GM21360 (cell line): ENCODE data around the gene MTIF2.
"Not testable (repeated sequence)": the region's sequence is repeated elsewhere in the genome, so short reads cannot be mapped to it uniquely, and the experiment has no call there.

Experiments used
- ATAC-seq: cut with Tn5 transposase; IDR thresholded peaks from one replicate; pipeline ENCODE4 v1.9.1; 2021; ENCODE audit warnings: mild to moderate bottlenecking, moderate library complexity; ENCODE audit not compliant: unreplicated experiment

Gene MTIF2

GRCh38 chr2:55242617-55243016, 26.4 kb downstream of the MTIF2 start:
- no peak for ATAC-seq

- ATAC-seq = not testable (repeated sequence)
Measured at GRCh38 chr2:55241582-55241981, 27.4 kb downstream of the MTIF2 start.

- no peak for ATAC-seq
Measured at GRCh38 chr2:55239656-55240222, 29.3 kb downstream of the MTIF2 start.

GRCh38 chr2:55236992-55237543, 32.0 kb downstream of the MTIF2 start:
- no peak for ATAC-seq

GRCh38 chr2:55235724-55236538, 33.1 kb downstream of the MTIF2 start:
- no peak for ATAC-seq

GRCh38 chr2:55233658-55233940, 35.4 kb downstream of the MTIF2 start:
- ATAC-seq = no peak

- ATAC-seq = peak; percentile 26
Measured at GRCh38 chr2:55232863-55233657, 36.0 kb downstream of the MTIF2 start.

- peak; percentile 83 for ATAC-seq
Measured at GRCh38 chr2:55232084-55232862, 36.8 kb downstream of the MTIF2 start, which contains the start of the genes CLHC1 and RPS27A. CLHC1 (minus strand) TSS chr2:55232293; CDS start chr2:55222411, 9,882 bp downstream. RPS27A (plus strand) TSS chr2:55232688; CDS start chr2:55232825, 137 bp downstream.

GRCh38 chr2:55231546-55232083, 37.4 kb downstream of the MTIF2 start:
- ATAC-seq = no peak

- no peak for ATAC-seq
Measured at GRCh38 chr2:55230551-55230950, 38.5 kb downstream of the MTIF2 start.

GRCh38 chr2:55229221-55229620, 39.8 kb downstream of the MTIF2 start:
- no peak for ATAC-seq

GRCh38 chr2:55228226-55228563, 40.8 kb downstream of the MTIF2 start:
- no peak for ATAC-seq

- not testable (repeated sequence) for ATAC-seq
Measured at GRCh38 chr2:55227437-55228225, 41.4 kb downstream of the MTIF2 start.

- no peak for ATAC-seq
Measured at GRCh38 chr2:55225481-55226020, 43.5 kb downstream of the MTIF2 start.

GRCh38 chr2:55224761-55225261, 44.2 kb downstream of the MTIF2 start:
- ATAC-seq = no peak

GRCh38 chr2:55223958-55224760, 44.9 kb downstream of the MTIF2 start:
- ATAC-seq = no peak

- ATAC-seq = no peak
Measured at GRCh38 chr2:55213822-55214221, 55.2 kb downstream of the MTIF2 start.

GRCh38 chr2:55204950-55205349, 64.1 kb downstream of the MTIF2 start:
- ATAC-seq = no peak
